HepG2 (cell line): Measurements from ENCODE around the gene DCTN1. TPM values are rescaled to one million over a fixed set of nuclear protein-coding genes. Genes with fewer than 3 reads are reported as not detected.
A peak's percentile ranks its signal among the peaks of the same experiment; 100 is the strongest.

Experiments used
- ATF5 ChIP-seq: sonication (generic); formaldehyde crosslinking; IDR thresholded peaks from 2 replicates; pipeline ENCODE4 v1.4.0; 2020; ENCODE audit warnings: mild to moderate bottlenecking, low read depth, missing genetic modification reagents
- CHD4 ChIP-seq: fragments of 200-600 bp; sonication (generic); IDR thresholded peaks from 2 replicates; pipeline ENCODE4 v1.7.0; 2017; ENCODE audit warnings: mild to moderate bottlenecking, low read length, borderline replicate concordance
- EED ChIP-seq: sonication (generic); formaldehyde crosslinking; IDR thresholded peaks from 2 replicates; pipeline ENCODE4 v1.5.0; 2020; ENCODE audit warnings: mild to moderate bottlenecking, missing genetic modification reagents
- FOXP4 ChIP-seq: sonication (generic); formaldehyde crosslinking; IDR thresholded peaks from 2 replicates; pipeline ENCODE4 v1.4.0; 2020; ENCODE audit warnings: missing genetic modification reagents
- HOXA3 ChIP-seq: sonication (generic); formaldehyde crosslinking; IDR thresholded peaks from 2 replicates; pipeline ENCODE4 v1.5.0; 2020; ENCODE audit warnings: missing genetic modification reagents
- THRA ChIP-seq: sonication (generic); formaldehyde crosslinking; IDR thresholded peaks from 2 replicates; pipeline ENCODE4 v1.4.0; 2020; ENCODE audit warnings: missing genetic modification reagents, borderline replicate concordance
- ZBTB1 ChIP-seq: sonication (generic); formaldehyde crosslinking; IDR thresholded peaks from 2 replicates; pipeline ENCODE4 v1.4.0; 2020; ENCODE audit warnings: missing genetic modification reagents, borderline replicate concordance
- ZNF512 ChIP-seq: sonication (generic); formaldehyde crosslinking; IDR thresholded peaks from 2 replicates; pipeline ENCODE4 v1.4.0; 2020; ENCODE audit warnings: mild to moderate bottlenecking, missing genetic modification reagents
- ZNF784 ChIP-seq: sonication (generic); formaldehyde crosslinking; IDR thresholded peaks from 2 replicates; pipeline ENCODE4 v1.5.1; 2020; ENCODE audit warnings: missing genetic modification reagents, mild to moderate bottlenecking, borderline replicate concordance
- polyA plus RNA-seq, 8 experiments: library from polyadenylated mRNA; depleted of rRNA in 3 of 8; stranded (reverse) in 7 of 8; unstranded in 1 of 8; fragments of >200 nt; fragmentation: Illumina TruSeq in 4 of 8; extraction: Trizol in 4 of 8; gene quantifications; 2 replicates each; pipeline versions ENCODE4 v1.2.1 to v1.2.3, GENCODE V29; 2011 to 2016; ENCODE audit warnings: low read depth in 4 of 8, missing spikeins in 1 of 8, mixed read lengths in 1 of 8; ENCODE audit not compliant: insufficient read depth in 1 of 8
- total RNA-seq, 5 experiments: library from RNA; depleted of rRNA; stranded (reverse); fragments of >200 nt; fragmentation: Illumina TruSeq; extraction: Trizol; gene quantifications; 2 replicates each; pipeline ENCODE4 v1.2.3, GENCODE V29; 2016; ENCODE audit warnings: low read depth in 1 of 5

DCTN1 gene
- total and polyA plus RNA-seq, 2 of the 13 experiments (the other 11 are each of a cell fraction or from before 2014, with no cell fraction given), result 73.2 to 122 TPM

- no peak for TF ChIP-seq ZNF512 (CRISPR knock-in tag)
- TF ChIP-seq ATF5 (CRISPR knock-in tag), result no peak
- TF ChIP-seq EED (CRISPR knock-in tag), result no peak
- 0 out of 2 replicates have a peak, but pooled peaks have one; percentile 15 for TF ChIP-seq HOXA3 (CRISPR knock-in tag)
- TF ChIP-seq FOXP4 (CRISPR knock-in tag), result no peak
- no peak for TF ChIP-seq ZBTB1 (CRISPR knock-in tag)
- TF ChIP-seq ZNF784 (CRISPR knock-in tag), result no peak
- TF ChIP-seq CHD4, result no peak
- TF ChIP-seq THRA (CRISPR knock-in tag), result peak; percentile 51; the same call in 1 of the 2 replicates
Measured at GRCh38 chr2:74425523-74425922, 45.4 kb upstream of the DCTN1 start (continued).
